NCI-H446 (cell line): ENCODE results near the gene SBSN.
A peak's percentile ranks its signal among the peaks of the same experiment; 100 is the strongest.

Experiments used
- DNase-seq, 2 experiments: peaks; one replicate each; lab custom pipeline; 2025; lab: John Stamatoyannopoulos, UW

The SBSN gene, protein sequence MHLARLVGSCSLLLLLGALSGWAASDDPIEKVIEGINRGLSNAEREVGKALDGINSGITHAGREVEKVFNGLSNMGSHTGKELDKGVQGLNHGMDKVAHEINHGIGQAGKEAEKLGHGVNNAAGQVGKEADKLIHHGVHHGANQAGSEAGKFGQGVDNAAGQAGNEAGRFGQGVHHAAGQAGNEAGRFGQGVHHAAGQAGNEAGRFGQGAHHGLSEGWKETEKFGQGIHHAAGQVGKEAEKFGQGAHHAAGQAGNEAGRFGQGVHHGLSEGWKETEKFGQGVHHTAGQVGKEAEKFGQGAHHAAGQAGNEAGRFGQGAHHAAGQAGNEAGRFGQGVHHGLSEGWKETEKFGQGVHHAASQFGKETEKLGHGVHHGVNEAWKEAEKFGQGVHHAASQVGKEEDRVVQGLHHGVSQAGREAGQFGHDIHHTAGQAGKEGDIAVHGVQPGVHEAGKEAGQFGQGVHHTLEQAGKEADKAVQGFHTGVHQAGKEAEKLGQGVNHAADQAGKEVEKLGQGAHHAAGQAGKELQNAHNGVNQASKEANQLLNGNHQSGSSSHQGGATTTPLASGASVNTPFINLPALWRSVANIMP

DNA sequence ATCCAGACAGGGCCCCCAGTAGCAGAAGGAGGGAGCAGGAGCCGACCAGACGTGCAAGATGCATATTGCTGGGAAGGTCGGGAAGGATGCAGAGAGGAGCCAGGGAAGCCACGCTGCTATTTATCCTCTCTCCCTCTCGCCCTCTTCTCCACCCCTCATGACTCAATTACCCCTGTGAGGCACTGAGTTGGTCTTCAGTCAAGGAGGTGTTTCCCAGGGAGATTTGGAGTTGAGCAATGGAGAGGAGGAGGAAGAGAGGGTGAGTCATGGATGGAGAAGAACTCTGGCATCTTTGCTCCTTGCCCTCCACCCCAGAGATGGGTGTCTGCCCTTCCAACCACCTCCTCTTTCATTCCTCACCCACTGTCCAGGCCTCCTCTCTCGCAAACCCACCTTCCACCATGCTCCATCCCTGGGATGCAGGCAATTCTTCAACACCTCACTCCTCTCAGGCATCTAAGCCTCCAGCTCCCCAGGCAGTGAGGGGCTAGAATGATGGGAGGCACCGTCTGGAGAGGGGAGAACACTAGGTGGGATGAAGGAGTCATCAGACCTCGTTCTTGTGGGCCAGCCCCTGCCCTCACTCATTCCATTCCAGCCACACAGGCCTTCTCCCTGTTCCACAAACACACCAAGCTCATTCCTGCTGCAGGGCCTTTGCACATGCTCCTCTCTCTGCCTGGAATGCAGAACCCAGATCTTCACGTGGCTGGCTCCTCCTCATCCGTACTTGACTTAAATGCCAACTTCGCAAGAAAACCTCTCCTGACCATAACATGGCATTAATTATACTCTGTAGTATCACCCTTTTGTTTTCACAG is at the start of gene SBSN:
Gene SBSN (minus strand): TSS at position 94 of the 821 bp plus-strand sequence. CDS start 30 bp downstream, at position 64.
- DNase-seq: no peak

DNA sequence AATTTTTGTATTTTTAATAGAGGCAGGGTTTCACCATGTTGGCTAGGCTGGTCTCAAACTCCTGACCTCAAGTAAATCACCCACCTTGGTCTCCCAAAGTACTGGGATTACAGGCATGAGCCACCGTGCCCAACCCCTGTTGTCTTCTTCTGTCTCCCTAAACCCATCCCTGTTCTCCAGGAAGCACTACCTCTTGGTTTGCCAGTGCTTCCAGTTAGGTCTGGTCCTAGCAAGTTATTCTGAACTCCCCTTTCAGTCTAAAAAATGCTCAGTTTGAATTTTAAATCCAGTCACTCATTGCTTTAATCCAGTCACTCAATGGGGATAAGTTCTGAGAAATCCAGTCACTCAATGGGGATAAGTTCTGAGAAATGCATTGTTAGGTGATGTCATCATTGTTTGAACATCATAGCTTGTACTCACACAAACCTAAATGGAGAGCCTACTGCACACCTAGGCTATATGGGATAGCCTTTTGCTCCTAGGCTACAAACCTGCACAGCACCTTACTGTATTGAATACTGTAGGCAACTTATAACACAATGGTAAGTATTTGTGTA is 43.4 kb upstream of the SBSN start:
- no peak for DNase-seq

DNA sequence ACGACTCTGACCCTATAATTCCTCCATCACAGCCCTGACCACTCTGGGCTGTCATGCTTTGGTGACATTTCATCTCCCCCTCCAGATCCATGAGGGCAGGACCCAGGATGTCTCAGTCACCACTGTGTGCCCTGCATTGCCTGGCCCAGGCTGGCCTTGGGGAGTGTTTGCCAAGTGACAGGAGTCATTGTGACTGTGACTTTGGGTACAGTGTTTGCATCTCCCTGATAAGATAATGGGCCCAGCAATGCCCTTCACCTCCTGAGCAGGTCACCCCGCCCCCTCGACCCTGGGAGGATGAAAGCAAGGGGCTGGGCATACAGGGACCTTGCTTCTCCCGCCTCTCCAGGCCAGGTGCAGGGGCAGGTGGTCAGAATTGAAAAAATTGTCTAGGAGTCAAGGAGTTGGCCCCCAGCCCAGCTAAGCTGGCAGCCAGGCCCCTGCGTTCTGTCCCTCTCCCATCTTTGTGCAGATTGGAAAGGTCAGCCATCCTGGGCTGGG is 41.2 kb upstream of the SBSN start:
- DNase-seq: no peak

DNA sequence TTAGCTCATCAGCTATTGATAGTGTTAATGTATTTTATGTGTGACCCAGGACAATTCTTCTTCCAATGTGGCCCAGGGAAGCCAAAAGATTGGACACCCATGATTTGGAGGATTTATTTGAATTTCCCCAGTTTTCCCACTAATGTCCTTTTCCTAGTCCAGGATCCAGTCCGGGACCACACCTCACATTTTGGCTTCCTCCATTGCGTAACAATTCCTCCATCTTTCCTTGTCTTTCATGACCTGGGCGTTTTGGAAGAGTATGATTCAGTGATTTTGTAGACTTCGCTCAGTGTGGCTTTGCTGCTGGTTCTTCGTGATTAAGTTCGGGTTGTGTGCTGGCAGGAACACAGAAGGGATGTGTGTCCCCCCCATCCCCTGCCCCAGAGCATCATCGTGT is 38.6 kb upstream of the SBSN start:
- DNase-seq: no peak

DNA sequence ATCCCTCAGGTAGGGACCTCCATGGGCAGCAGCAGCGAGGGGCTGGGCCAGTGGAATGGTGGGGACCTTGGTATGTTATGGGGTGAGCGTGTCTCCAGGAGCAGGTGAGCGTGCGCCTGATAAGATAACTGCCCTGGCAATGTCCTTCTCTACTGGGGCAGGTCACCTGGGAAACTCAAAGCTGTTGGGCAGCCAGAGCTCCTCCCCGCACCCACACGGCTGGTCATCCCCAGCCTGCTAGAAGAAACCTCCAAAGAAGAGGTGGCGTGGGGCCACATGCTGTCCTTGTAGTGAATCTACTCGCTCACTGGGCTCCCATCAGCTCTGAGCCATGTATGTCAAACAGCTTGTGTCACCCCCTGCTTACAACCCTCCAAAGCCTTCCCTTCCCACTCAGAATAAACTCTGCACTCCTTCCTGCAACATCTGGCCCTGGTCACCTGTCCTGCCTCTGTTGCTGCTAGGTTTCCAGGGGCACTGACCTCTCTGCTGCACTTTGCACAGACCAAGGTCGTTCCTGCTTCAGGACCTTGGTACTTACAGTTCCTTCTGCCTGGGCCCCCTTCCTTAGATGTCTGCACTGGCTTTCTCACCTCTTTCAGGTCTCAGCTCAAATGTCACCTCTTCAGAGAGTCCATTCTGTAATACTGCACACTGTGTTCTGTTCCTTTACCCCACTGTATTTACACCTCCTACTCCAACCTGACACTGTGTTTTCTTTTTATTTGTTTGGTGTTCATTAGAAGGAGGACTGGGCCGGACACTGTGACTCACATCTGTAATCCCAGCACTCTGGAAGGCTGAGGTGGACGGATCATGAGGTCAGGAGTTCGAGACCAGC is 37.1 kb upstream of the SBSN start:
- no peak for DNase-seq

DNA sequence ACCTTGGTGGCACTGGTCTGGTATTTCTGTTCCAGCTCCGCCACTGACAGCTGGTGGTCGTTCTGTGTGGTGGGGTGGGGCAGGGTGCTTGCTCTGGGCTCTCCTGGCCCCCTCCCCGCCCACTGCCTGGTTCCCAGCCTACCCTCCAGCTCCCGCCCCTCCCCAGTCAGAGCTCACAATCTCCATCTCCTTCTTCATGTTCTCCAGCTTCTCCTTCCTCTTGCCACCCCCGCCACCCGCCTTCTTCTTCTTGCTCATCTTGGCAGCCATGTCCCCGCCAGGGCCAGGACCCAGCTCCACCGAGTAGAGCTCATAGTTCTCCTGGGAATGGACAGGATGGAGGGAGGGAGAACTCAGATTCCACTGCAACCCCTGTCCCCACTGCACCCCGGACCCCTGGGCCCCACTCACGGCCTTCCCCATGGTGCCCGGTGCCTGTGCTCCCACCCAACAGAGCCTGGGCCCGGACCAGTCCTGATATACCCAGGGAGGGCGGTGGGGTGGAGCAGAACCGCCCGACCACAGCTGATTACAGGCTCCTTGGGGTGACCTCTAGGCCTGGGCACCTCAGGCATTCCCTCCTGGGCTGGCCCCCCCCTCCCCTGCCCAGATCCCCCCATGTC is 35.2 kb upstream of the SBSN start, which contains the start of gene ATP4A:
Gene ATP4A (minus strand): TSS at position 452 of the 623 bp plus-strand sequence. CDS start 29 bp downstream, at position 423.
- DNase-seq: no peak

DNA sequence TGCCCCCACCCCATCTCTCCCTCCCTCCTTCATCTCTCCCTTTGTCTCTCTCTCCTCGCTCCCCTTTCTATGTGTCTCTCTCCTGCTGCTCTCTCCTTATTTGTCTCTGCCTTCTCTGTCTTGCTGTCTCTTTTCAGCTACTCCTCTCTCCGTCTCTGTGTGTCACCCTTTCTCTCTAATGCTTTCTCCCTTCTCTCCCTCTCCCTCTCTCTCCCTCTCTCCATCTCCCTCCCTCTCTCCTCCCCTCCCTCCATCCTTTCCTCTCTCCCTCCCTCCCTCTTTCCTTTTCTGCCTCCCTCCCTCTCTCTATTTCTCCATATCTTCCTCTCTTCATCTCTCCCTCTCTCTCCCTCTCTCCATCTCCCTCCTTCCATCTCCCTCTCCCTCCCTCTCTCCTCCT is 34.7 kb upstream of the SBSN start:
- no peak for DNase-seq

DNA sequence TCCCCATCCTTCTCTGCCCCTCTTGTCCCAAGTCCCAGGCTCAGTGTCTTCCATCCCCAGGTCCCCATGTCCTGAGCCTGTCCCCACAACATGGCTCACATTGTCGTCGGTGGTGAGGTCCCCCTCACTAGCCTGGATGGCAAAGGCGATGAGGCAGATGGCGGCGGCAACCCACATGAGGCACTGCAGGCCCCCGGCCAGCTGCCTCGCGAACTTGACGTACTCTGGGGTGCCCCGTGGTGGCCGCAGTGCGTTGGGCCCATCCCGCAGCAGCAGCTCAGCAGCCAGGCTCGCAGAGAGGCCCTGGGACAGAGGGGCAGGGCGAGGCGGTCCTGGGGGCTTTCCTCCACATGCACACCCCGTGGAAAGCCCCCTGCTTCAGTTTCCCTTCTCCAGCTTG is 34.2 kb upstream of the SBSN start:
- no peak for DNase-seq

DNA sequence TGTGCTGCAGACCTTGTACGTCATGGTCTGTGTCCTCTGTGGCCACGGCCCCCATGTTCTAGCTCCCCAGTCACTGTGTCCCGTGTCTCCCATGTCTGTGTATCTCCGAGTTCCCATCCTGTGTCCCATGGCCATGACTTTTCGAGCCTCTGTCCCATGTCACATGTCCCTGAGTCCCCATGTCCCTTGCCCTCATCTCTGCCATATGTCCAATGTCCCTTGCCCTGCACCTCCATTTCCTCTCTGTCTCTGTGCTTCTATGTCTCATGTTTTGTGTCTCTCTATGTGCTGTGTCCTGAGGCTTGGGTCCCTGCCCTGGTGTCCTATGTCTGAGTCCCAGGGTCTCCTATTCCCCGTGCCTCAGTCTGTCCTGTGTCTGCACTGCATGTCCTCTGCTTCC is 33.3 kb upstream of the SBSN start:
- no peak for DNase-seq

DNA sequence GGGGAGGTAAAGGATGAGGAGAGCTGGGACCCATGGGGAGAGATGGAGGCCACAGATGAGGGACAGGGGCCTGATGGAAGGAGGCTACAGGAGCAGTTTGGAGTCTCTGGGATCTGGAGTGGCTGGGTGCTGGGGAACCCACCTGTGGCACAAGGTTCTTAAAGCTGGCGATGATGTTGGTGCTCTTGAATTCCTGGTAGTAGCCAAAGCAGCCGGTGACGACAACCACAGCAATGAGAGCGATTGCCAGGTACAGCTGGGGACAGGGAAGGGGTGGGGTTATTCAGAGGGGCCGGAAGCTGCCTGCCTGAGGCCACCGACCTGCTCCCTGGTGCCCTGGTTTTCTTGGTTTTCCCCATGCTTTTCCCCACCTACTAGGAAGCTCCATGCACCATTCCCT is 32.6 kb upstream of the SBSN start:
- no peak for DNase-seq

DNA sequence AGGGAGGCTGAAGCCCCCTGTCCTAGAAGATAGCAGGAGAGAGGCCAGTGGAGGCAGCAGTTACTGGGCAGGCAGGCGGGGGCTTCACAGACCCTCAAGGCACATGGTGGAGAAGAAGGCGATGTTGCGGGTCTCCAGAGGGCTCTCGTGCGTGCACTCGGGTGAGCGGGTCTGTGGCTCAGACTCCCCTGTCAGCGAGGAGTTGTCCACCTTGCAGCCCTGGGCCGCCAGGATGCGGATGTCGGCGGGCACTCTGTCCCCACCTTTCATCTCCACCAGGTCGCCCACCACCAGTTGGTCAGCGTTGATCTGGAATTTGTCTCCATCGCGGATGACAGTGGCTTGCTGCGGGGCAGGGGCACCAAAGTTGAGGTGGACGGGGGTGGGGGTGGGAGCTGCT is 32.2 kb upstream of the SBSN start:
- DNase-seq: no peak

DNA sequence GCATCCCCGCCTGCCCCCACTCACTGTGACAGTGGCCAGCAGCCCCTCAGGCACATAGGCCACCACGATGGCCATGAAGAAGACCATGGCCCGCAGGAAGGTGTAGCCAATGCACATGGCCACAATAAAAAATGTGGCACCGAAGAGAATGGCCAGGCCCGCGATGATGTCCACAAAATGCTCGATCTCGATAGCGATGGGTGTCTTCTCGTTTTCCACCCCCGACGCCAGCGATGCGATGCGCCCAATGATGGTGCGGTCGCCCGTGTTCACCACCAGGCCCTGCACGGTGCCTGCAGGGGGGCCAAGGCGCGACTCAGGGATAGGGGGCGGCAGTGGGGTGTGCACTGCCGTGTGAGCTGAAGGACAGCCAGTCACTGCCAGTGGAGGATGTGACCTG is 31.7 kb upstream of the SBSN start:
- DNase-seq: no peak

DNA sequence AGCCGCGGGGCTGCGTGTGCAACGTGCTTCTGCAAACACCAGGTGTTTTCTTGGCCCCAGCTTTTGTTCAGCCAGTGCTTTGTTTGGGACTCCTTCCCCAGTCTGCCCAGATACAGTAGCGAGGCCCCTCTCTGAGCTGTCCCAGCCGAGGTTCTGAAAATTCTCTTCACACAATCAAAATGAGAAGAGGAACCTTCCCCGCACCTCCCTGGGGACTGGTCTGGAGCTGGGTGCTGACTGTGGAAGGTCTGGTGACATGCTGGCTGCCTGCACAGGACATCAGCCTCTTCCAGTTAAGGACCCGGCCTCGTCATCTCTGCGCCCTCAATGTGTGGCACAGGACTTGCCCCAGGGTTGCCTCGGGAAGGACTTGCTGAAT is 31.2 kb upstream of the SBSN start:
- no peak for DNase-seq

DNA sequence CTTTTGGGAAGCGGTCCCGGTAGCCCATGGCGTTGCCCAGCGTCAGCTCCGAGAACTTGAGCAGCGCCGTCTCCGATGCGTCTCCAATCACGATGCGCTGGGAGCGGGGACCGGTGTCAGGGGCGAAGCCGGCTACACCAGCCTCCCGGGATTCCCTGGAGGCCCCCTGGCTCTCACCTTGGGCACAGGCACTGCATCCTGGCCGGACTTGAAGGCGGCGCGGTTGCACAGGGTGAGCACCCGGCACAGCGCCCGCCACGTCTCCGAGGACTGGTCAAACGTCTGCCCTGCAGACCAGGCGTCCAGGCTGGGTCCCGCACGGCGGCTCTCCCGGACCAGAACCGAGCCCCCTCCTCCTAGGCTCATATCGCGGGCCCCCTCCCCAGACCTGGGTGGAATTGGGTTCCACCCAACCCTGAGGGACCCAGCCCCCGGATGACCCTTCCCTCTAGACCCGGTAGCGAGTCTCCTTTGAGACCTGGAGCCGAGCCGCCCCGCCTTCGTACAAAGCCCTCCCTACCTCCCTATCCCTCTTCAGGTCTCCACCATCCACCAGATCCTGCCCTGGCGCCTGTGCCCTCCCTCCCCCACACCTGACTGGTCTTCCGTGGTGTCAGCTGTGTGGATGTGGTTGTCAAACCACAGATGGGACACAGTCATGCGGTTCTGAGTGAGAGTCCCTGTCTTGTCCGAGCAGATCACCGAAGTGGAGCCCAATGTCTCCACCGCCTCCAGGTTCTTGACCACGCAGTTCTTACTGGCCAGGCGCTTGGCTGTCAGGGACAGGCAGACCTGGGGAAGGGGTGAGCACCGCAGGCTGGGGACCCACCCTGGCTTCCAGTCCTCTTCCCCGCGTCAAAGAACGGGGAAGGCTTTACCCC is 30.5 kb upstream of the SBSN start:
- DNase-seq: no peak

DNA sequence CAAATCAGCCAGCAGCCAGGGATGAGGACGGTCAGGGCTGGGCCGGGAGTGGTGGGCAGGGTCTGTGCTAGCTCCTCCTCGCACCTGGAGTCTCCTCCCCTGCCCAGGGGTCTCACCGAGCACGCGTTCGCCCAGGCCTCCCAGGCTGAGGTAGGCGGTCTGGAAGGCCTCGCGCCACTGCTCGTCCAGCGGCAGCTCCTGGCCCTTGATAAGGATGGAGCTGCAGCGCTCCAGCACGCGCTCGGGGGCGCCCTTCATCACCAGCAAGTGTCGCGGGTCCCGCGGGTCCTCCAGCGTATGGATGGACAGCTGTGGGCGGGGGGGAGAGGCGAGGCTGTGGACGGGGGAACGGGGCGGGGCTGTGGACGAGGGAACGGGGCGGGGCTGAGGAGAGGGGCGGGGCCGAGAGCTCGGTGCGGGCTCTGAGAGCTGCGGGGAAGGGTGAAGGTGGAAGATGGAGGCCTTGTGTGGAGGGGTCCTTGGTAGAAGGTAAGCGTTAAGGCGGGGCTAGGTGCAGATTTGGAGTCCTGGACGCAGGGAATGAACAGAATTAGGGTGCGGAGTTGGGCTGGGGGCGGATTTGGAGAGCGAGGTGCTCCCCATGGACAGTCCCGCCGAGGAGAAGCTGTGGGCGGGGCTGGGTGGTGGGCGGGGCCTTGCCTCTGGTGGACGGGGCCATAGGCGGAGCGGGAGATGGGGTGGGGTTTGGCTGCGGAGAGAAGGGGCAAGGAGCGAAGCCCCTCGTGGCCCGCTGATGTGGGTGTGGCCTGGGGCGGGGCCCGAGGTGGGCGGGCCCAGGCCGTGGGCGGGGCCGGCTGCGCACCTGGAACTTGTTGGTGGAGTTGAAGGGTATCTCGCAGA is 29.7 kb upstream of the SBSN start:
- DNase-seq: peak in 1 of 2 experiments; percentile 45

DNA sequence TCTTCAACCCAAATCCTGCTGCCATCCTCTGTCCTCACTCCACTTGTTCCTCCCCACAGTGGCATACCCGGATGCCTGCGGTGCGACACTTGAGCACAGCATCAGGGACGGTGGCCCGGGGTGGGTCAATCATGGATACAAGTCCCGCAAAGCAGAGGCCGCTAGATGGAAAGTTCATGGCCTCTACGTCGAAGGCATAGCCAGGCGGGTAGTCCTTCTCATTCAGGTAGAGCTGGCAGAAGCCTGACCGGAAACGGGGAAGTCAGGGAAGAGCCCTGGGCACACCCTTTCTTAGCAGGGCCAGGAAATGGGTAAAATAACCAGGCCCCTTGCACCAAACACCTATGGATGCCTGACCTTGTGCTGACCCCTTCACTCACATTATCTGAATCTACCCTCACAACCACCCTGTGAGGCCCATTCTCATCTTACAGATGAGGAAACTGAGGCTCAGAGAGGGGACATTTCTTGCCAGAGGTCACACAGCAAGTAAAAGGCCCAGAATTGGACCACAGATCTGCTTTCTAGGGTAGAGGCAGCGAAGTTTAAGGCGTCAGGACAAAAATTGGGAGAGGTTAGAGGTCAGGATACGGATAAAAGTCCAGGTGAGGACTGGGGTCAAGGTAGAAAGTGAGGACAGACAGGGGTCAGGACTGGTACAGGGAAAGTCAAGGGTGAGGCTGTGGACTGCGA is 28.9 kb upstream of the SBSN start:
- DNase-seq: no peak

DNA sequence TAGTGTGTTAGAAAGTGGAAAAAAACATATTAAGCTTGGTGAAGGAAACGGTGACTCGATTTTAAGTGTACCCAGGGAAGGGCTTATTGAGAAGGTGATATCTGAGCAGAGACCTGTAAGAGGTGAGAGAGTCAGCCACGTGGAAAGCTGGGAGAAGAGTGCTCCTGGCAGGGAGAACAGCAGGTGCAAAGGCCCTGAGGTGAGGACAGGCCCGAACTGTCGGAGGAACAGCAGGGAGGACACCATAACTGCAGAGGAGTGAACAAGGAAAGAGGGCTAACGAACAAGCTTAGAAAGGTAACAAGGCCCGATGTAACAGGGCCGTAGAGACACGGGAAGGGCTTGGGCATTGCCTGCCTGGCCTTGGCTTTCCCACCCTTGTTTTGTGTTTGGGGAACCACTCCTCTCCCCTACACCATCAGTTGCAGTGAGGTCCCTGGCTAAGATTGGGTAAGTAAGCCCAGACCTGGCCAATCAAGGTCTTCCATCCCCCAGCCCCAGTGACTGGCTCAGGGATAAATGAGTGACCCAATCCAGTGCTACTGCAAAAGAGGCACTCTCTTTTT is 28.0 kb upstream of the SBSN start:
- DNase-seq: no peak
